ENCODE measurements around the gene PAQR9.

DNA sequence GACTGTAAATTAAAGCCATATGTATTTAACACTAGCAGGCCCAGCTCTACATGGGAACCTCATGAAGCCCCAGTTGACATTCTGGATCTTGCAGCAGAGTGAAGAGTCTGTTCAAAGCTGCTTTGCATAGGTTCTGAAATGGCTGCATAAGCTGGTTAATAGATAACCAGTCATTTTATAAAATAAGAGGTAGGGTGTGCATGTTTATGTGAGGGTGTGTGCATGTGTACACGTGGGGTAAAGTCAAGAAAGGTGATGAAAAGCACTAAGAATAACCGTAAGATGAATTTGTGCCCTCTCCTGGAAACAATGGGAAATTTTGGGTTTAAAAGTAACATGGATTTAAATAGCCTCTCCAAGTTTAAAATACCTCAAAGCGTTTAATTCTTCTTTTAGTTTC is 33.0 kb downstream of the PAQR9 start:
- TF ChIP-seq, protein P1, sequence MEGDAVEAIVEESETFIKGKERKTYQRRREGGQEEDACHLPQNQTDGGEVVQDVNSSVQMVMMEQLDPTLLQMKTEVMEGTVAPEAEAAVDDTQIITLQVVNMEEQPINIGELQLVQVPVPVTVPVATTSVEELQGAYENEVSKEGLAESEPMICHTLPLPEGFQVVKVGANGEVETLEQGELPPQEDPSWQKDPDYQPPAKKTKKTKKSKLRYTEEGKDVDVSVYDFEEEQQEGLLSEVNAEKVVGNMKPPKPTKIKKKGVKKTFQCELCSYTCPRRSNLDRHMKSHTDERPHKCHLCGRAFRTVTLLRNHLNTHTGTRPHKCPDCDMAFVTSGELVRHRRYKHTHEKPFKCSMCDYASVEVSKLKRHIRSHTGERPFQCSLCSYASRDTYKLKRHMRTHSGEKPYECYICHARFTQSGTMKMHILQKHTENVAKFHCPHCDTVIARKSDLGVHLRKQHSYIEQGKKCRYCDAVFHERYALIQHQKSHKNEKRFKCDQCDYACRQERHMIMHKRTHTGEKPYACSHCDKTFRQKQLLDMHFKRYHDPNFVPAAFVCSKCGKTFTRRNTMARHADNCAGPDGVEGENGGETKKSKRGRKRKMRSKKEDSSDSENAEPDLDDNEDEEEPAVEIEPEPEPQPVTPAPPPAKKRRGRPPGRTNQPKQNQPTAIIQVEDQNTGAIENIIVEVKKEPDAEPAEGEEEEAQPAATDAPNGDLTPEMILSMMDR (IDR thresholded peaks at IDR 0.05; ENCODE audit: extremely low read depth in 1 of 2, insufficient read depth in 1 of 2, low read depth in 1 of 2, low read length in 2 of 2): no peak
- no peak for TF ChIP-seq EZH2 (IDR thresholded peaks at IDR 0.05; ENCODE audit: borderline replicate concordance, low read depth, low read length, severe bottlenecking)
- TF ChIP-seq, protein P2, sequence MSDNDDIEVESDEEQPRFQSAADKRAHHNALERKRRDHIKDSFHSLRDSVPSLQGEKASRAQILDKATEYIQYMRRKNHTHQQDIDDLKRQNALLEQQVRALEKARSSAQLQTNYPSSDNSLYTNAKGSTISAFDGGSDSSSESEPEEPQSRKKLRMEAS (IDR thresholded peaks at IDR 0.05; ENCODE audit: insufficient read depth, insufficient read length): no peak
- TF ChIP-seq JUN (IDR thresholded peaks at IDR 0.05; ENCODE audit: borderline replicate concordance, insufficient read depth, insufficient read length, low read depth): no peak
- TF ChIP-seq POLR2A (IDR thresholded peaks at IDR 0.05; ENCODE audit: low read depth, low read length): no peak
- TF ChIP-seq POLR2AphosphoS5 (IDR thresholded peaks at IDR 0.05; ENCODE audit: insufficient read depth, low read depth, low read length): no peak
- TF ChIP-seq MYC (IDR thresholded peaks at IDR 0.05; ENCODE audit: low read depth, low read length): no peak

Measured in endothelial cell of umbilical vein (primary cell).